Keratinocyte (primary cell): ENCODE measurements around the gene PDIA4. TPM values are rescaled to one million over a fixed set of nuclear protein-coding genes. Genes with fewer than 3 reads are reported as not detected.

Source experiments
- DNase-seq: peaks from one replicate; pipeline ENCODE4 v3.0.0-alpha.2; 2011; ENCODE audit warnings: low read depth, missing footprints, low spot score
- FAIRE-seq: peaks from 2 replicates; lab custom pipeline; 2011; peaks lifted over from hg19 to GRCh38; lab: Jason Lieb, UNC
- H2AFZ ChIP-seq: 2 replicates; pipeline ENCODE4 v1.6.0; 2012; ENCODE audit warnings: low read length, control low read depth, inconsistent platforms; ENCODE audit not compliant: control insufficient read depth
- H3K27ac ChIP-seq: 2 replicates; pipeline ENCODE4 v1.5.1; 2011; ENCODE audit warnings: low read length; ENCODE audit not compliant: control insufficient read depth, insufficient read depth
- H3K27me3 ChIP-seq: 3 replicates; pipeline ENCODE4 v1.6.0; 2011; ENCODE audit warnings: low read length; ENCODE audit not compliant: control insufficient read depth, insufficient read depth; ENCODE audit errors: extremely low read depth
- H3K36me3 ChIP-seq, 2 experiments: 2 replicates in 1 of 2; 3 replicates in 1 of 2; pipeline ENCODE4 v1.5.1; 2011; ENCODE audit warnings: low read length in 2 of 2, mild to moderate bottlenecking in 1 of 2; ENCODE audit not compliant: control insufficient read depth in 2 of 2, insufficient read depth in 2 of 2; ENCODE audit errors: extremely low read depth in 1 of 2
- H3K4me1 ChIP-seq: 3 replicates; pipeline ENCODE4 v1.5.1; 2011; ENCODE audit warnings: low read length; ENCODE audit not compliant: control insufficient read depth, insufficient read depth; ENCODE audit errors: extremely low read depth
- H3K4me2 ChIP-seq: 3 replicates; pipeline ENCODE4 v1.6.0; 2011; ENCODE audit warnings: low read depth, low read length; ENCODE audit not compliant: control insufficient read depth, insufficient read depth; ENCODE audit errors: extremely low read depth
- H3K4me3 ChIP-seq, 3 experiments: fragments of 200-600 bp in 1 of 3; sonication (generic) in 1 of 3; 2 replicates in 2 of 3; 3 replicates in 1 of 3; pipeline ENCODE4 v1.5.1; 2011 to 2016; ENCODE audit warnings: low read length in 3 of 3, mild to moderate bottlenecking in 3 of 3, control low read depth in 2 of 3, inconsistent platforms in 1 of 3, low read depth in 1 of 3, mixed read lengths in 1 of 3, mixed run types in 1 of 3, moderate library complexity in 1 of 3; ENCODE audit not compliant: control insufficient read depth in 2 of 3, insufficient read depth in 2 of 3; ENCODE audit errors: extremely low read depth in 1 of 3
- H3K79me2 ChIP-seq: 2 replicates; pipeline ENCODE4 v1.6.0; 2012; ENCODE audit warnings: low read length; ENCODE audit not compliant: control insufficient read depth, insufficient read depth
- H3K9ac ChIP-seq: 3 replicates; pipeline ENCODE4 v1.6.0; 2011; ENCODE audit warnings: low read length; ENCODE audit not compliant: control insufficient read depth, insufficient read depth; ENCODE audit errors: extremely low read depth
- H3K9me1 ChIP-seq: 3 replicates; pipeline ENCODE4 v1.6.0; 2011; ENCODE audit warnings: low read length; ENCODE audit not compliant: control insufficient read depth, insufficient read depth; ENCODE audit errors: extremely low read depth
- H3K9me3 ChIP-seq: 2 replicates; pipeline ENCODE4 v1.5.1; 2012; ENCODE audit warnings: low read depth, low read length; ENCODE audit not compliant: control insufficient read depth
- H4K20me1 ChIP-seq: 3 replicates; pipeline ENCODE4 v1.6.0; 2011; ENCODE audit warnings: low read length; ENCODE audit not compliant: control insufficient read depth, insufficient read depth; ENCODE audit errors: extremely low read depth
- EZH2 ChIP-seq: IDR thresholded peaks from one replicate; pipeline ENCODE4 v1.6.1; 2012; ENCODE audit warnings: inconsistent platforms, mild to moderate bottlenecking, low read length, moderate library complexity
- dilution Hi-C: fragments of 300-500 bp; cut with MboI; formaldehyde crosslinking; loops from one replicate; pipeline ENCODE4 v1.7.0; 2020; ENCODE audit warnings: low sequenced_read_pairs; ENCODE audit not compliant: extremely low pct_ligation_motif_present
- polyA plus RNA-seq, 5 experiments: library from polyadenylated mRNA; depleted of rRNA in 3 of 5; stranded (reverse) in 3 of 5; stranded (forward) in 1 of 5; unstranded in 1 of 5; fragments of >200 nt; gene quantifications; 1 replicate in 1 of 5; 2 replicates in 3 of 5; 3 replicates in 1 of 5; pipeline versions ENCODE4 v1.2.1 to v1.2.3, GENCODE V29; 2011 to 2012; ENCODE audit warnings: missing spikeins in 2 of 5, low read depth in 1 of 5, low replicate concordance in 1 of 5
- TF ChIP-seq, protein P1 (sequence below), 3 experiments: IDR thresholded peaks in 1 of 3; conservative IDR thresholded peaks in 1 of 3; optimal IDR thresholded peaks in 1 of 3; 2 replicates in 2 of 3; 3 replicates in 1 of 3; pipeline versions ENCODE3 to v1.5.1; 2011; ENCODE audit warnings: low read length in 3 of 3, mild to moderate bottlenecking in 3 of 3, moderate library complexity in 2 of 3, control low read depth in 1 of 3, inconsistent platforms in 1 of 3; ENCODE audit not compliant: insufficient read depth in 2 of 3; ENCODE audit errors: extremely low read depth in 1 of 3

PDIA4 gene
- polyA plus RNA-seq, 1 donor (not counting 4 experiments of a cell fraction or from before 2014, with no cell fraction given) = 145 TPM

DNA sequence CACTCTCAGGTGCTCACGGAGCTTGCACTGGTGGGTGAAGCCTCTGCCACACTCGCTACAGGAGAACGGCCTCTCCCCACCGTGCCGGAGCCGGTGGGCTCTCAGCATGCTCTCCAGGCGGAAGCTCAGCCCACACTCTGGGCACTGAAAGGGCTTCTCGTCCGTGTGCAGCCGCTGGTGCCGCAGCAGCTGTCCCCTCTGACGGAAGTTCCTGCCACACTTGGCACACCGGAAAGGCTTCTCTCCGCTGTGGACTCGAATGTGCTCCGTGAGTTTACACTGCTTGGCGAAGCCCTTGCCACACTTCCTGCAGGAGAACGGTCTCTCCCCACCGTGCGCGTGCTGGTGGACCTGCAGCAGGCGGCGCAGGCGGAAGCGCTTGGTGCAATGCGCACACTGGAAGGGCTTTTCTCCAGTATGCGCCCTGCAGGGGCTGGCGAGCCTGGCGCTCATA is 42.9 kb upstream of the PDIA4 start:
- DNase-seq = no peak
- Histone ChIP-seq H3K4me1 (peaks cover 16% of the 10 kb centered on the region), H3K36me3 (peaks cover 20 to 23% of the 10 kb centered on the region in 2 experiments), H3K27ac (no peak overlapping the region), H3K9me3 (no peaks in the 10 kb centered on the region), H3K4me3 (no peak overlapping the region), H3K9me1 (no peaks in the 10 kb centered on the region), H3K79me2 (no peaks in the 10 kb centered on the region), H4K20me1 (no peaks in the 10 kb centered on the region), H3K4me2 (no peak overlapping the region), H2AFZ (no peak overlapping the region), H3K27me3 (no peaks in the 10 kb centered on the region), H3K9ac (no peak overlapping the region)
- TF ChIP-seq, protein P1, sequence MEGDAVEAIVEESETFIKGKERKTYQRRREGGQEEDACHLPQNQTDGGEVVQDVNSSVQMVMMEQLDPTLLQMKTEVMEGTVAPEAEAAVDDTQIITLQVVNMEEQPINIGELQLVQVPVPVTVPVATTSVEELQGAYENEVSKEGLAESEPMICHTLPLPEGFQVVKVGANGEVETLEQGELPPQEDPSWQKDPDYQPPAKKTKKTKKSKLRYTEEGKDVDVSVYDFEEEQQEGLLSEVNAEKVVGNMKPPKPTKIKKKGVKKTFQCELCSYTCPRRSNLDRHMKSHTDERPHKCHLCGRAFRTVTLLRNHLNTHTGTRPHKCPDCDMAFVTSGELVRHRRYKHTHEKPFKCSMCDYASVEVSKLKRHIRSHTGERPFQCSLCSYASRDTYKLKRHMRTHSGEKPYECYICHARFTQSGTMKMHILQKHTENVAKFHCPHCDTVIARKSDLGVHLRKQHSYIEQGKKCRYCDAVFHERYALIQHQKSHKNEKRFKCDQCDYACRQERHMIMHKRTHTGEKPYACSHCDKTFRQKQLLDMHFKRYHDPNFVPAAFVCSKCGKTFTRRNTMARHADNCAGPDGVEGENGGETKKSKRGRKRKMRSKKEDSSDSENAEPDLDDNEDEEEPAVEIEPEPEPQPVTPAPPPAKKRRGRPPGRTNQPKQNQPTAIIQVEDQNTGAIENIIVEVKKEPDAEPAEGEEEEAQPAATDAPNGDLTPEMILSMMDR (optimal IDR thresholded peaks at IDR 0.05 in 1 of 3, IDR thresholded peaks at IDR 0.05 in 1 of 3, conservative IDR thresholded peaks at IDR 0.05 in 1 of 3; ENCODE audit: extremely low read depth in 1 of 3, insufficient read depth in 2 of 3, low read length in 3 of 3) = no peak
- TF ChIP-seq EZH2 = no peak
- no peak for FAIRE-seq
- dilution Hi-C loops = no loop called here

DNA sequence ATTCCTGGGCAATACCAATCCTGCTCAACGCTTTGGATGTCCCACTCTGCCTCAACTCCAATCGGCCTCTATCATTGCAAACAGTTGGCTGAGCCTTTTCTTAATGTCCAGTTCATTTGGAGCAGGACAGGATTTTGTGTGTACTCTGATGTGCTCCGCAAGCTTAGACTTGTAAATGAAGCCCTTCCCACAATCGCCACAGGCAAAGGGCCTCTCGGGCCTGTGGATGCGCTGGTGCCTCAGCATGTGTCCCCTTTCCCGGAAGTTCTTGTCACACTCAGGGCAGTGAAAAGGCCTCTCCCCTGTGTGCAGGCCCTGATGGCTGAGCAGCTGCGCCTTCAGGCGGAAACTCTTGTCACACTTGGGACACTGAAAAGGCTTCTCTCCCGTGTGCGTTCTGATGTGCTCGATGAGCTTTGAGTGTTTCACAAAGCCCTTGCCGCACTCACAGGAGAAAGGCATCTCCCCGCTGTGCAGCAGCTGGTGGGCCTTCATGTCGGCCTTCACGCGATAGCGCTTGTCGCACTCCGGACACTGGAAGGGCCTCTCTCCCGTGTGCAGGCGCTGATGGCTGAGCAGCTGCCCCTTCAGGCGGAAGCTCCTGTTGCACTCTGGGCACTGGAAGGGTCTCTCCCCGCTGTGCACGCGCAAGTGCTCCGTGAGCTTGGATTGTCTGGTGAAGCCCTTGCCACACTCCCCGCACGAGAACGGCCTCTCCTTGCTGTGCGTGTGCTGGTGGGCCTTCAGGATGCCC is 42.2 kb upstream of the PDIA4 start:
- Histone ChIP-seq H3K4me1 (peaks cover 16% of the 10 kb centered on the region), H3K79me2 (no peaks in the 10 kb centered on the region), H3K27me3 (no peaks in the 10 kb centered on the region), H3K27ac (no peak overlapping the region), H3K9ac (no peak overlapping the region), H3K36me3 (peaks cover 20 to 23% of the 10 kb centered on the region in 2 experiments), H3K9me1 (no peaks in the 10 kb centered on the region), H3K9me3 (no peaks in the 10 kb centered on the region), H2AFZ (no peak overlapping the region), H4K20me1 (no peaks in the 10 kb centered on the region), H3K4me3 (no peak overlapping the region), H3K4me2 (no peak overlapping the region)
- FAIRE-seq = no peak
- dilution Hi-C loops = no loop called here
- no peak for DNase-seq
- TF ChIP-seq, protein P1 (optimal IDR thresholded peaks at IDR 0.05 in 1 of 3, IDR thresholded peaks at IDR 0.05 in 1 of 3, conservative IDR thresholded peaks at IDR 0.05 in 1 of 3; ENCODE audit: extremely low read depth in 1 of 3, insufficient read depth in 2 of 3, low read length in 3 of 3) = no peak
- TF ChIP-seq EZH2 = no peak
